ENCODE results near the gene ZFYVE28. TPM values are rescaled to one million over a fixed set of nuclear protein-coding genes. Genes with fewer than 3 reads are reported as not detected.

ZFYVE28 gene
- total RNA-seq, 1 experiment from 2014 or later, result 12.9 TPM

- no peak overlapping the region for H2AFZ ChIP-seq
- no peaks in the 10 kb centered on the region for H3K9me3 ChIP-seq (ENCODE audit: insufficient read depth, low read depth)
- ChIA-PET POLR2A (ENCODE audit: unreplicated experiment) (no interaction called here), CTCF (no interaction called here)
- DNase-seq, result no peak
- no peaks in the 10 kb centered on the region for H3K36me3 ChIP-seq (ENCODE audit: low read depth)
- no peak overlapping the region for H3K4me2 ChIP-seq
- no peak overlapping the region for H3K27ac ChIP-seq
- H3K27me3 ChIP-seq (ENCODE audit: insufficient read depth, low read depth), result peaks cover 5% of the 10 kb centered on the region; the same call in 1 of the 2 replicates
- no peaks in the 10 kb centered on the region for H4K20me1 ChIP-seq (ENCODE audit: insufficient read depth)
- intact Hi-C loops (cut with micrococcal nuclease; ENCODE audit: unreplicated experiment), result no loop called here
- no peaks in the 10 kb centered on the region for H3F3A ChIP-seq (ENCODE audit: insufficient read depth, low read depth)
- BruUV-seq (replicated peaks), result no TSS peak
- no peak overlapping the region for H3K4me3 ChIP-seq
- no peaks in the 10 kb centered on the region for H3K79me2 ChIP-seq (ENCODE audit: low read depth)
- no peaks in the 10 kb centered on the region for H3K9me2 ChIP-seq (ENCODE audit: insufficient read depth)
- no peak for TF ChIP-seq EZH2 (IDR thresholded peaks at IDR 0.05; ENCODE audit: low read depth)
- TF ChIP-seq CTCF (conservative IDR thresholded peaks at IDR 0.05), result no peak
- H3K4me1 ChIP-seq (replicated peaks; ENCODE audit: insufficient read depth), result no peaks in the 10 kb centered on the region
Measured at GRCh38 chr4:2387218-2387617, 31.2 kb downstream of the ZFYVE28 start.

GRCh38 chr4:2386717-2387116, 31.7 kb downstream of the ZFYVE28 start:
- no peak overlapping the region for H3K4me2 ChIP-seq
- POLR2A ChIA-PET (ENCODE audit: unreplicated experiment), result no interaction called here
- DNase-seq, result no peak
- CTCF ChIA-PET, result no interaction called here
- no peaks in the 10 kb centered on the region for H3F3A ChIP-seq (ENCODE audit: insufficient read depth, low read depth)
- H3K9me2 ChIP-seq (ENCODE audit: insufficient read depth), result no peaks in the 10 kb centered on the region
- peaks cover 5% of the 10 kb centered on the region; the same call in 1 of the 2 replicates for H3K27me3 ChIP-seq (ENCODE audit: insufficient read depth, low read depth)
- H3K9me3 ChIP-seq (ENCODE audit: insufficient read depth, low read depth), result no peaks in the 10 kb centered on the region
- H3K79me2 ChIP-seq (ENCODE audit: low read depth), result no peaks in the 10 kb centered on the region
- H3K4me1 ChIP-seq (replicated peaks; ENCODE audit: insufficient read depth), result no peaks in the 10 kb centered on the region
- no peak overlapping the region for H3K4me3 ChIP-seq
- no peak overlapping the region for H2AFZ ChIP-seq
- H3K27ac ChIP-seq, result no peak overlapping the region
- intact Hi-C loops (cut with micrococcal nuclease; ENCODE audit: unreplicated experiment), result no loop called here
- no TSS peak for BruUV-seq (replicated peaks)
- no peaks in the 10 kb centered on the region for H3K36me3 ChIP-seq (ENCODE audit: low read depth)
- H4K20me1 ChIP-seq (ENCODE audit: insufficient read depth), result no peaks in the 10 kb centered on the region
- TF ChIP-seq EZH2 (IDR thresholded peaks at IDR 0.05; ENCODE audit: low read depth), result no peak
- no peak for TF ChIP-seq CTCF (conservative IDR thresholded peaks at IDR 0.05)

- CTCF ChIA-PET, result no interaction called here
- Histone ChIP-seq H3K27me3 (ENCODE audit: insufficient read depth, low read depth) (peaks cover 5% of the 10 kb centered on the region; the same call in 1 of the 2 replicates), H3F3A (ENCODE audit: insufficient read depth, low read depth) (no peaks in the 10 kb centered on the region), H3K9me3 (ENCODE audit: insufficient read depth, low read depth) (no peaks in the 10 kb centered on the region), H3K79me2 (ENCODE audit: low read depth) (no peaks in the 10 kb centered on the region), H3K27ac (no peak overlapping the region), H3K4me1 (replicated peaks; ENCODE audit: insufficient read depth) (no peaks in the 10 kb centered on the region), H3K4me3 (no peak overlapping the region), H3K4me2 (no peak overlapping the region), H4K20me1 (ENCODE audit: insufficient read depth) (no peaks in the 10 kb centered on the region), H2AFZ (no peak overlapping the region), H3K36me3 (ENCODE audit: low read depth) (no peaks in the 10 kb centered on the region), H3K9me2 (ENCODE audit: insufficient read depth) (no peaks in the 10 kb centered on the region)
- TF ChIP-seq EZH2 (IDR thresholded peaks at IDR 0.05; ENCODE audit: low read depth) (no peak), CTCF (conservative IDR thresholded peaks at IDR 0.05) (no peak)
- DNase-seq, result no peak
- no TSS peak for BruUV-seq (replicated peaks)
- POLR2A ChIA-PET (ENCODE audit: unreplicated experiment), result no interaction called here
- intact Hi-C loops (cut with micrococcal nuclease; ENCODE audit: unreplicated experiment), result no loop called here
Measured at GRCh38 chr4:2385516-2385915, 32.9 kb downstream of the ZFYVE28 start.
